ENCODE data around the gene CD6.

Gene CD6

DNA sequence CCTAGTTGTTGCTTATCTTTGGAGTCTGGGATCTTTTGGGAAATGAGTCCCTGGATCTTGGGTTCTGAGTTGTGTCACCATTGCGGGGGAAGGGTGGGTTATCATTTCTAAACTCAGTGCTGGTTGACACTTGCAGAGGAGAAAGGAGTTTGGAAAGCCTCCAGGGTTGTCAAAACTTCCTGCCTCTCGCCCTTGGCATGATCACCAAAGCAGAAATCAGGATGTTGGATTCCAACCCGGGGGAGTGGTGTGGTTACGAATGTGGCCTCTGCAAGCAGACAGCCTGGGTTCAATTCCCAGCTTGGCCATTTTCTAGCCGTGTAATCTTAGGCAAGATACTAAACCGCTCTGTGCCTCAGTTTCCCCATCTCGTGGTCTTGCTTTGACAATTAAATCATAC is 24.3 kb downstream of the CD6 start:
- Histone ChIP-seq H3K4me3 (ENCODE audit: low read length) (no peak overlapping the region), H3K36me3 (ENCODE audit: control insufficient read depth, low read length) (no peaks in the 10 kb centered on the region), H3K4me2 (ENCODE audit: low read length) (no peak overlapping the region), H3K79me2 (ENCODE audit: control insufficient read depth, low read length) (no peaks in the 10 kb centered on the region), H3K9me2 (replicated peaks; ENCODE audit: control insufficient read depth, low read length) (no peaks in the 10 kb centered on the region), H3K27ac (ENCODE audit: low read depth, low read length) (no peak overlapping the region), H4K20me1 (ENCODE audit: control insufficient read depth, insufficient read depth, low read depth, low read length) (no peaks in the 10 kb centered on the region), H3K9me3 (ENCODE audit: control insufficient read depth, insufficient read depth, low read length) (no peaks in the 10 kb centered on the region), H3K27me3 (ENCODE audit: control insufficient read depth, low read length) (peaks cover 8% of the 10 kb centered on the region), H3F3A (ENCODE audit: control insufficient read depth, insufficient read depth) (no peaks in the 10 kb centered on the region), H3K4me1 (ENCODE audit: control insufficient read depth, low read length) (no peaks in the 10 kb centered on the region)
- no peak for TF ChIP-seq EZH2phosphoT487 (IDR thresholded peaks at IDR 0.05; ENCODE audit: borderline replicate concordance, low read length)
- TF ChIP-seq, protein P1, sequence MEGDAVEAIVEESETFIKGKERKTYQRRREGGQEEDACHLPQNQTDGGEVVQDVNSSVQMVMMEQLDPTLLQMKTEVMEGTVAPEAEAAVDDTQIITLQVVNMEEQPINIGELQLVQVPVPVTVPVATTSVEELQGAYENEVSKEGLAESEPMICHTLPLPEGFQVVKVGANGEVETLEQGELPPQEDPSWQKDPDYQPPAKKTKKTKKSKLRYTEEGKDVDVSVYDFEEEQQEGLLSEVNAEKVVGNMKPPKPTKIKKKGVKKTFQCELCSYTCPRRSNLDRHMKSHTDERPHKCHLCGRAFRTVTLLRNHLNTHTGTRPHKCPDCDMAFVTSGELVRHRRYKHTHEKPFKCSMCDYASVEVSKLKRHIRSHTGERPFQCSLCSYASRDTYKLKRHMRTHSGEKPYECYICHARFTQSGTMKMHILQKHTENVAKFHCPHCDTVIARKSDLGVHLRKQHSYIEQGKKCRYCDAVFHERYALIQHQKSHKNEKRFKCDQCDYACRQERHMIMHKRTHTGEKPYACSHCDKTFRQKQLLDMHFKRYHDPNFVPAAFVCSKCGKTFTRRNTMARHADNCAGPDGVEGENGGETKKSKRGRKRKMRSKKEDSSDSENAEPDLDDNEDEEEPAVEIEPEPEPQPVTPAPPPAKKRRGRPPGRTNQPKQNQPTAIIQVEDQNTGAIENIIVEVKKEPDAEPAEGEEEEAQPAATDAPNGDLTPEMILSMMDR (IDR thresholded peaks at IDR 0.05; ENCODE audit: low read depth, low read length, poor library complexity, severe bottlenecking), result no peak

DNA sequence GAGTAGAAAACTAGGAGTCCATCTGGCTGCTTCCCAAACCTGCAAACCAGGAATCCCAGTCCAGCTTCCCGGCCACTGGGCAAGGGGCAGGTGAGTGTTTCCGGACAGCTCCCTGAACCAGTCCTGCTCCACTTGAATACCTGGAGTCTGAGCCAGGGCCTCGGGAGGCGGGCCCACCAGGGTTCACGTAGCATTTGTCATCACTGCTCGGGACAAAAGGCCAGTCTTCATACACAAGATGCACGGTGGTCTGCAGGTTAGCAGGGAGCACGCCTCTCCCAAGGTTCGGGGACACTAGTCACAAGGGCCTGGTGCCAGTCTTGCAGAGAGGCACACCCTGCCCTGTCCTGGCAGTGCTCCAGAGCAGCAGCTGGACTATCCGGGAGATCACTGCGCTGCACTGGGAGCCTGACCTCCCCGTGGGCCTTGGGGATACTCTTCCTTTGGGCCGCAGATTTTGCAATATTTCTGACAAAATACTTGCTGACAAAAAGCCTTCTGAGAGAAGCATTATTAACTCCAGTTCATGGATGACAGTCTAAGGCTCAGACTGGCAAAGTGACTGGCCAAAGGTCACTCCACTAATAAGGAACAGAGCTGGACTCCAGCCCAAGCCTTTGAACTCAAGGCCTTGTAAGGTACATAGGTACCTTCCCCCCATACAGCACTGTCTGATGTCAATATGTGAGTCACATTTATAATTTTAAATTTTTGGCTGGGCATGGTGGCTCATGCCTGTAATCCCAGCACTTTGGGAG is 25.1 kb downstream of the CD6 start:
- TF ChIP-seq, protein P1 (IDR thresholded peaks at IDR 0.05; ENCODE audit: low read depth, low read length, poor library complexity, severe bottlenecking), result no peak
- TF ChIP-seq EZH2phosphoT487 (IDR thresholded peaks at IDR 0.05; ENCODE audit: borderline replicate concordance, low read length), result no peak
- H3K27ac ChIP-seq (ENCODE audit: low read depth, low read length), result no peak overlapping the region
- H3K9me3 ChIP-seq (ENCODE audit: control insufficient read depth, insufficient read depth, low read length), result no peaks in the 10 kb centered on the region
- no peaks in the 10 kb centered on the region for H3K36me3 ChIP-seq (ENCODE audit: control insufficient read depth, low read length)
- no peaks in the 10 kb centered on the region for H4K20me1 ChIP-seq (ENCODE audit: control insufficient read depth, insufficient read depth, low read depth, low read length)
- no peaks in the 10 kb centered on the region for H3K79me2 ChIP-seq (ENCODE audit: control insufficient read depth, low read length)
- H3K4me2 ChIP-seq (ENCODE audit: low read length), result no peak overlapping the region
- H3K4me3 ChIP-seq (ENCODE audit: low read length), result no peak overlapping the region
- peaks cover 8% of the 10 kb centered on the region for H3K27me3 ChIP-seq (ENCODE audit: control insufficient read depth, low read length)
- H3K9me2 ChIP-seq (replicated peaks; ENCODE audit: control insufficient read depth, low read length), result no peaks in the 10 kb centered on the region
- no peaks in the 10 kb centered on the region for H3F3A ChIP-seq (ENCODE audit: control insufficient read depth, insufficient read depth)
- H3K4me1 ChIP-seq (ENCODE audit: control insufficient read depth, low read length), result no peaks in the 10 kb centered on the region

DNA sequence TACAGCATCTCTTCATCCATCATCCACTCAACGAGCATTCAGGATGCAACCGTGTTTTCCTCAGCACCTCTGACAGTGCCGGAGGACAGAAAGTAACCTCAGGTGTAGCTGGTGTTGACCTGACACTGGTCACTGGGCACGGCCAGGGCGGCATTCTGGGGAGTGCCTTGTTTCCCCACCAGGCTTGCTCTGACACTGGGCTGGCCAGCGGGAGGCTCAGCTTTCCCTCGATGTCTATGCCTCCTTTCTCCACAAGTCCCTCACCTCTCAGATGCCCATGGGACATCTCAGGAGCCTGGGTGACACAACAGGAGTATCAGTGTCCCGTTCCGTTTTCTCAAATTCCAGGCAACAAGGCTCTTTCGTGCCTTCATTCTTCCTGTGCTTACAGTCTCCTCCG is 28.9 kb downstream of the CD6 start:
- no peak overlapping the region for H3K4me2 ChIP-seq (ENCODE audit: low read length)
- H3K27me3 ChIP-seq (ENCODE audit: control insufficient read depth, low read length), result no peaks in the 10 kb centered on the region
- H3K4me3 ChIP-seq (ENCODE audit: low read length), result no peak overlapping the region
- TF ChIP-seq, protein P1 (IDR thresholded peaks at IDR 0.05; ENCODE audit: low read depth, low read length, poor library complexity, severe bottlenecking), result no peak
- TF ChIP-seq EZH2phosphoT487 (IDR thresholded peaks at IDR 0.05; ENCODE audit: borderline replicate concordance, low read length), result no peak
- H3K27ac ChIP-seq (ENCODE audit: low read depth, low read length), result no peak overlapping the region
- H3K36me3 ChIP-seq (ENCODE audit: control insufficient read depth, low read length), result no peaks in the 10 kb centered on the region
- no peaks in the 10 kb centered on the region for H4K20me1 ChIP-seq (ENCODE audit: control insufficient read depth, insufficient read depth, low read depth, low read length)
- no peaks in the 10 kb centered on the region for H3K79me2 ChIP-seq (ENCODE audit: control insufficient read depth, low read length)
- no peaks in the 10 kb centered on the region for H3F3A ChIP-seq (ENCODE audit: control insufficient read depth, insufficient read depth)
- H3K9me2 ChIP-seq (replicated peaks; ENCODE audit: control insufficient read depth, low read length), result no peaks in the 10 kb centered on the region
- H3K4me1 ChIP-seq (ENCODE audit: control insufficient read depth, low read length), result no peaks in the 10 kb centered on the region; the same call in 1 of the 2 replicates
- H3K9me3 ChIP-seq (ENCODE audit: control insufficient read depth, insufficient read depth, low read length), result no peaks in the 10 kb centered on the region
